Measurements from ENCODE around the gene NFKB1.

DNA sequence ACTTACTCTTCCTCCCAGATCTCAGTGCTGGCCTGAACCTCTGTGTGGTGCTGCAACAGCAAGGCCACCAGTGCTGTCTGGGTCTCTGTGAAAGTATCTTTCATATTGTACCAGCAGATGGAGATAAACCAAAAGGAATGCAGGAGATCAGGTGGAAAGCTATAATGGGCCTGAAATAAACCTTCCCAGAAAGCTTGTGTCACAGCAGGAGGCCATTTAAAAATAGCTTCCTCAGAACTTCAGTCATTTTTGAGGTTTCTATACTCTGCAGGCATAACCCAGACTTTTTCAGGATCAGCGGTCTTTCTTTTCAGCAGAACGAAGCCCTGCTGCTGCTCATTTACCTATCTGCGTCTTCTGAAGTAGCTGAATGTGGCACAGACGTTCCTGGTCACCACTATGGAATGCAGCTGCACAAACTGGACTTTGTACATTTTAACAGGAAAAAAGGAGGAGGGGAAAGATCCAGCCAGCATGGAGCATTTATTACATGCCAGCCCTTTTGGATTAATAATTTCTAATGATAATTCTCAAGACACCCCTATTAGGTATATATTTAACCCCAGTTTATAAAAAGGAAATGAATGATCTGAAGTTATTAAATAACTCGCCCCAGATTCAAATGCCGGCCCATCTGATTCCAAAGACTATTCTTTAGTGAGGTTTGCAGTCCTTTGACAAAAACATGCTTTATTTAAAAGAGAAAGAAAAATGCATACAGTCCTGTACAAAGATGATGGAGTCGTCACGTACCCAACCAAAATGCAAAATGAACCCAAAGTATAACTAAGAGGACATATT is 119.7 kb downstream of the NFKB1 start:
- TF ChIP-seq, protein P1, sequence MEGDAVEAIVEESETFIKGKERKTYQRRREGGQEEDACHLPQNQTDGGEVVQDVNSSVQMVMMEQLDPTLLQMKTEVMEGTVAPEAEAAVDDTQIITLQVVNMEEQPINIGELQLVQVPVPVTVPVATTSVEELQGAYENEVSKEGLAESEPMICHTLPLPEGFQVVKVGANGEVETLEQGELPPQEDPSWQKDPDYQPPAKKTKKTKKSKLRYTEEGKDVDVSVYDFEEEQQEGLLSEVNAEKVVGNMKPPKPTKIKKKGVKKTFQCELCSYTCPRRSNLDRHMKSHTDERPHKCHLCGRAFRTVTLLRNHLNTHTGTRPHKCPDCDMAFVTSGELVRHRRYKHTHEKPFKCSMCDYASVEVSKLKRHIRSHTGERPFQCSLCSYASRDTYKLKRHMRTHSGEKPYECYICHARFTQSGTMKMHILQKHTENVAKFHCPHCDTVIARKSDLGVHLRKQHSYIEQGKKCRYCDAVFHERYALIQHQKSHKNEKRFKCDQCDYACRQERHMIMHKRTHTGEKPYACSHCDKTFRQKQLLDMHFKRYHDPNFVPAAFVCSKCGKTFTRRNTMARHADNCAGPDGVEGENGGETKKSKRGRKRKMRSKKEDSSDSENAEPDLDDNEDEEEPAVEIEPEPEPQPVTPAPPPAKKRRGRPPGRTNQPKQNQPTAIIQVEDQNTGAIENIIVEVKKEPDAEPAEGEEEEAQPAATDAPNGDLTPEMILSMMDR (IDR thresholded peaks at IDR 0.05) = peak in 2 of 3 donors; percentile 26 to 50
- no peak for TF ChIP-seq POLR2A (IDR thresholded peaks at IDR 0.05)
- TF ChIP-seq EP300 (IDR thresholded peaks at IDR 0.05) = no peak
